Thyroid gland (tissue), 4 donors: ENCODE measurements around the gene C15orf61.

Experiments
- CTCF ChIP-seq, 6 experiments: fragments of 200-600 bp in 3 of 6; fragments of 450-650 bp in 3 of 6; sonication (generic) in 3 of 6; IDR thresholded peaks; one replicate each; pipeline ENCODE4 v1.5.1; 2016 to 2019; ENCODE audit warnings: antibody characterized with exemption in 6 of 6, mild to moderate bottlenecking in 2 of 6, inconsistent platforms in 1 of 6, moderate library complexity in 1 of 6
- POLR2A ChIP-seq, 2 donors: fragments of 450-650 bp; IDR thresholded peaks; one replicate each; pipeline ENCODE4 v1.6.1; 2017; ENCODE audit warnings: antibody characterized with exemption in 2 of 2, mild to moderate bottlenecking in 2 of 2, moderate library complexity in 1 of 2

- TF ChIP-seq CTCF (IDR thresholded peaks at IDR 0.05) (no peak), POLR2A (IDR thresholded peaks at IDR 0.05) (no peak)
These were observed 27.4 kb downstream of the C15orf61 start for GRCh38 chr15:67548236-67548852.
